SK-N-SH (cell line): ENCODE results near the gene ABCA1.
A peak's percentile ranks its signal among the peaks of the same experiment; 100 is the strongest.

Experiments used
- EP300 ChIP-seq, 2 experiments: IDR thresholded peaks; 2 replicates each; pipeline versions ENCODE4 v1.4.0 to v1.6.1; 2012; ENCODE audit warnings: borderline replicate concordance in 1 of 2, low read depth in 1 of 2, low read length in 1 of 2
- EZH2phosphoT487 ChIP-seq: fragments of 200-600 bp; sonication (generic); IDR thresholded peaks from 2 replicates; pipeline ENCODE4 v1.6.1; 2017; ENCODE audit warnings: low read depth, mixed run types, mild to moderate bottlenecking, antibody characterized with exemption, moderate library complexity, borderline replicate concordance
- GABPA ChIP-seq: IDR thresholded peaks from 2 replicates; pipeline ENCODE4 v1.4.0; 2012; ENCODE audit warnings: low read depth, mild to moderate bottlenecking
- JUND ChIP-seq: IDR thresholded peaks from 2 replicates; pipeline ENCODE4 v1.4.0; 2012
- MAX ChIP-seq: IDR thresholded peaks from 2 replicates; pipeline ENCODE4 v1.4.0; 2012; ENCODE audit warnings: low read depth
- POLR2AphosphoS5 ChIP-seq: IDR thresholded peaks from 2 replicates; pipeline ENCODE4 v1.6.1; 2012; ENCODE audit warnings: low read depth, low read length
- RAD21 ChIP-seq: IDR thresholded peaks from 2 replicates; pipeline ENCODE4 v1.6.1; 2012; ENCODE audit warnings: mild to moderate bottlenecking, low read length
- SIN3A ChIP-seq: IDR thresholded peaks from 2 replicates; pipeline ENCODE4 v1.6.1; 2012; ENCODE audit warnings: low read depth, mild to moderate bottlenecking, low read length, moderate library complexity, borderline replicate concordance
- YY1 ChIP-seq: IDR thresholded peaks from 2 replicates; pipeline ENCODE4 v1.4.0; 2012; ENCODE audit warnings: low read depth, mild to moderate bottlenecking
- TF ChIP-seq, protein P1 (sequence below): IDR thresholded peaks from 2 replicates; pipeline ENCODE4 v1.6.1; 2012; ENCODE audit warnings: mild to moderate bottlenecking, low read depth, low read length, moderate library complexity
- TF ChIP-seq, protein P2 (sequence below): fragments of 200-600 bp; sonication (generic); IDR thresholded peaks from 2 replicates; pipeline ENCODE4 v1.6.1; 2017; ENCODE audit warnings: antibody characterized with exemption, mild to moderate bottlenecking, moderate library complexity

- TF ChIP-seq GABPA (no peak), YY1 (no peak), SIN3A (no peak), EZH2phosphoT487 (no peak), RAD21 (no peak), JUND (peak; percentile 29; the same call in 1 of the 2 replicates), EP300 (IDR thresholded peaks at IDR 0.05; ENCODE audit: borderline replicate concordance in 1 of 2, low read depth in 1 of 2, low read length in 1 of 2) (peak in 1 of 2 experiments; percentile 7; a peak in 1 of 4 replicates), POLR2AphosphoS5 (no peak), MAX (no peak)
- TF ChIP-seq, protein P1, sequence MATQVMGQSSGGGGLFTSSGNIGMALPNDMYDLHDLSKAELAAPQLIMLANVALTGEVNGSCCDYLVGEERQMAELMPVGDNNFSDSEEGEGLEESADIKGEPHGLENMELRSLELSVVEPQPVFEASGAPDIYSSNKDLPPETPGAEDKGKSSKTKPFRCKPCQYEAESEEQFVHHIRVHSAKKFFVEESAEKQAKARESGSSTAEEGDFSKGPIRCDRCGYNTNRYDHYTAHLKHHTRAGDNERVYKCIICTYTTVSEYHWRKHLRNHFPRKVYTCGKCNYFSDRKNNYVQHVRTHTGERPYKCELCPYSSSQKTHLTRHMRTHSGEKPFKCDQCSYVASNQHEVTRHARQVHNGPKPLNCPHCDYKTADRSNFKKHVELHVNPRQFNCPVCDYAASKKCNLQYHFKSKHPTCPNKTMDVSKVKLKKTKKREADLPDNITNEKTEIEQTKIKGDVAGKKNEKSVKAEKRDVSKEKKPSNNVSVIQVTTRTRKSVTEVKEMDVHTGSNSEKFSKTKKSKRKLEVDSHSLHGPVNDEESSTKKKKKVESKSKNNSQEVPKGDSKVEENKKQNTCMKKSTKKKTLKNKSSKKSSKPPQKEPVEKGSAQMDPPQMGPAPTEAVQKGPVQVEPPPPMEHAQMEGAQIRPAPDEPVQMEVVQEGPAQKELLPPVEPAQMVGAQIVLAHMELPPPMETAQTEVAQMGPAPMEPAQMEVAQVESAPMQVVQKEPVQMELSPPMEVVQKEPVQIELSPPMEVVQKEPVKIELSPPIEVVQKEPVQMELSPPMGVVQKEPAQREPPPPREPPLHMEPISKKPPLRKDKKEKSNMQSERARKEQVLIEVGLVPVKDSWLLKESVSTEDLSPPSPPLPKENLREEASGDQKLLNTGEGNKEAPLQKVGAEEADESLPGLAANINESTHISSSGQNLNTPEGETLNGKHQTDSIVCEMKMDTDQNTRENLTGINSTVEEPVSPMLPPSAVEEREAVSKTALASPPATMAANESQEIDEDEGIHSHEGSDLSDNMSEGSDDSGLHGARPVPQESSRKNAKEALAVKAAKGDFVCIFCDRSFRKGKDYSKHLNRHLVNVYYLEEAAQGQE = no peak
- TF ChIP-seq, protein P2, sequence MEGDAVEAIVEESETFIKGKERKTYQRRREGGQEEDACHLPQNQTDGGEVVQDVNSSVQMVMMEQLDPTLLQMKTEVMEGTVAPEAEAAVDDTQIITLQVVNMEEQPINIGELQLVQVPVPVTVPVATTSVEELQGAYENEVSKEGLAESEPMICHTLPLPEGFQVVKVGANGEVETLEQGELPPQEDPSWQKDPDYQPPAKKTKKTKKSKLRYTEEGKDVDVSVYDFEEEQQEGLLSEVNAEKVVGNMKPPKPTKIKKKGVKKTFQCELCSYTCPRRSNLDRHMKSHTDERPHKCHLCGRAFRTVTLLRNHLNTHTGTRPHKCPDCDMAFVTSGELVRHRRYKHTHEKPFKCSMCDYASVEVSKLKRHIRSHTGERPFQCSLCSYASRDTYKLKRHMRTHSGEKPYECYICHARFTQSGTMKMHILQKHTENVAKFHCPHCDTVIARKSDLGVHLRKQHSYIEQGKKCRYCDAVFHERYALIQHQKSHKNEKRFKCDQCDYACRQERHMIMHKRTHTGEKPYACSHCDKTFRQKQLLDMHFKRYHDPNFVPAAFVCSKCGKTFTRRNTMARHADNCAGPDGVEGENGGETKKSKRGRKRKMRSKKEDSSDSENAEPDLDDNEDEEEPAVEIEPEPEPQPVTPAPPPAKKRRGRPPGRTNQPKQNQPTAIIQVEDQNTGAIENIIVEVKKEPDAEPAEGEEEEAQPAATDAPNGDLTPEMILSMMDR = no peak
These were observed 48.2 kb downstream of the ABCA1 start for GRCh38 chr9:104879555-104880309.
